ENCODE data around the gene DPP10.

Gene DPP10

DNA sequence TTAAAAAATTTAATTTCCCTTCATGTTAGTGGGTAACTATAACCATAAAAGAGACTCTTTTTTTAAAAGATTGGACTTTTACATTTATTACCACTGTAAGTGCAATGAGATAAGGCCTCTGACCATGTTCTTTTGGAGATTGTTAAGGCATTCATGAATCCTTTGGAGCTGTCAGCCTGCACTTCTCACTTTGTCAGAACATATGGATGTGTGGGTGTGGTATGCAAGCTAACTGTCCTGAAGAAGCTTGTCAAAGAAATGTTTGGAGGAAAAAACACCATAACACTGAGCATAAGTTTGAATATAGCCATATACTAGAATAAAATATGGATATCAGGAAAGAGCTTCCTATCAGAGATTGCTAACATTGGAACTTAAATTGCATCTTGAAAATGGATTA, 754.1 kb downstream of the DPP10 start:
- no peak overlapping the region for H3K9ac ChIP-seq (ENCODE audit: low read length in 5 of 5)
- no peaks in the 10 kb centered on the region for H3K27me3 ChIP-seq (ENCODE audit: control insufficient read depth in 5 of 5, insufficient read depth in 4 of 5, low read length in 5 of 5)
- H3K36me3 ChIP-seq (ENCODE audit: control insufficient read depth in 5 of 5, insufficient read depth in 5 of 5, low read length in 5 of 5): no peaks in the 10 kb centered on the region
- no peaks in the 10 kb centered on the region for H3K4me1 ChIP-seq (ENCODE audit: control insufficient read depth in 5 of 5, insufficient read depth in 5 of 5, low read length in 5 of 5)
- H3K4me3 ChIP-seq (ENCODE audit: low read depth in 1 of 5, low read length in 5 of 5): no peak overlapping the region
- H3K9me3 ChIP-seq (ENCODE audit: control insufficient read depth in 5 of 5, low read length in 5 of 5): no peaks in the 10 kb centered on the region
- H3K27ac ChIP-seq (ENCODE audit: low read depth, low read length): no peak overlapping the region

- Histone ChIP-seq H3K9me3 (ENCODE audit: control insufficient read depth in 5 of 5, low read length in 5 of 5) (no peaks in the 10 kb centered on the region), H3K9ac (ENCODE audit: low read length in 5 of 5) (no peak overlapping the region), H3K4me3 (ENCODE audit: low read depth in 1 of 5, low read length in 5 of 5) (no peak overlapping the region), H3K36me3 (ENCODE audit: control insufficient read depth in 5 of 5, insufficient read depth in 5 of 5, low read length in 5 of 5) (no peaks in the 10 kb centered on the region), H3K27ac (ENCODE audit: low read depth, low read length) (no peak overlapping the region), H3K4me1 (ENCODE audit: control insufficient read depth in 5 of 5, insufficient read depth in 5 of 5, low read length in 5 of 5) (no peaks in the 10 kb centered on the region), H3K27me3 (ENCODE audit: control insufficient read depth in 5 of 5, insufficient read depth in 4 of 5, low read length in 5 of 5) (no peaks in the 10 kb centered on the region)
Observed at GRCh38 chr2:115199966-115200365, 757.5 kb downstream of the DPP10 start.

GRCh38 chr2:115201386-115201785, 758.9 kb downstream of the DPP10 start:
- Histone ChIP-seq H3K4me3 (ENCODE audit: low read depth in 1 of 5, low read length in 5 of 5) (no peak overlapping the region), H3K36me3 (ENCODE audit: control insufficient read depth in 5 of 5, insufficient read depth in 5 of 5, low read length in 5 of 5) (no peaks in the 10 kb centered on the region), H3K27ac (ENCODE audit: low read depth, low read length) (no peak overlapping the region), H3K9me3 (ENCODE audit: control insufficient read depth in 5 of 5, low read length in 5 of 5) (peaks cover 0 to 4% (median 0%) of the 10 kb centered on the region in 5 donors), H3K4me1 (ENCODE audit: control insufficient read depth in 5 of 5, insufficient read depth in 5 of 5, low read length in 5 of 5) (no peaks in the 10 kb centered on the region), H3K27me3 (ENCODE audit: control insufficient read depth in 5 of 5, insufficient read depth in 4 of 5, low read length in 5 of 5) (no peaks in the 10 kb centered on the region), H3K9ac (ENCODE audit: low read length in 5 of 5) (no peak overlapping the region)

DNA sequence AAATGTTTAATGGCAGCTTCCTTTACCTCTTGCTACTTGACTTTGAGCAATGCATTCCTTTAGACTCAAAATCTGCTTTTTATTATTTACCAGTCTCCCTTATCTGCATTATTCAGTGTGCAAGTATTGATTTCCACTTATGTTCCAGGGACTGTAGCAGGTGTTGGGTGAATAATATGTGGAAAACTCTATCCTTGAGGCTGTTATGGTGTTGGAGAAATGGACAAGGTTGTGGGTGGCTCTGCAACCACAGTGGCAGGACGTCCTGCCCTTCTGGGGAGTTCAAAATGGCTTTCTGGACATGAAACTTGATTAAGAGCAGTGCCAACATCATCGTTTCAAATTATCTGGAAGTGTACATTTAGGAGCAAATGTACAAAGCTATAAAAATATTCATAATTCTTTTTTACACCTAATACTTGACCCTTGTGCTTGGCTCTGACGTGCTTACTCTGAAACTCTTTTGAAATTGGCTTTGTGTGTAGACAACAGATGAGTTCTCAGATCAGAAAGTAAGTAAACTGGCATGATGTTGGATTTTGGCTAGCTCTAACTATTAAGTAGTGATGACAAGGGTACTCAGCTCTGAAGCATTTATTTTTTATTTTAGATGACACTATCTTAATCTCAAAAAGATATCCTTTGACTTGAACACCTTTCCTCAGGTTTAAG, 766.2 kb downstream of the DPP10 start:
- Histone ChIP-seq H3K9me3 (ENCODE audit: control insufficient read depth in 5 of 5, low read length in 5 of 5) (peaks cover 0 to 4% (median 0%) of the 10 kb centered on the region in 5 donors), H3K36me3 (ENCODE audit: control insufficient read depth in 5 of 5, insufficient read depth in 5 of 5, low read length in 5 of 5) (no peaks in the 10 kb centered on the region), H3K4me1 (ENCODE audit: control insufficient read depth in 5 of 5, insufficient read depth in 5 of 5, low read length in 5 of 5) (no peaks in the 10 kb centered on the region), H3K9ac (ENCODE audit: low read length in 5 of 5) (no peak overlapping the region), H3K4me3 (ENCODE audit: low read depth in 1 of 5, low read length in 5 of 5) (no peak overlapping the region), H3K27ac (ENCODE audit: low read depth, low read length) (no peak overlapping the region), H3K27me3 (ENCODE audit: control insufficient read depth in 5 of 5, insufficient read depth in 4 of 5, low read length in 5 of 5) (no peaks in the 10 kb centered on the region)

GRCh38 chr2:115214050-115214449, 771.6 kb downstream of the DPP10 start:
- Histone ChIP-seq H3K27me3 (ENCODE audit: control insufficient read depth in 5 of 5, insufficient read depth in 4 of 5, low read length in 5 of 5) (no peaks in the 10 kb centered on the region), H3K9me3 (ENCODE audit: control insufficient read depth in 5 of 5, low read length in 5 of 5) (no peaks in the 10 kb centered on the region), H3K4me3 (ENCODE audit: low read depth in 1 of 5, low read length in 5 of 5) (no peak overlapping the region), H3K36me3 (ENCODE audit: control insufficient read depth in 5 of 5, insufficient read depth in 5 of 5, low read length in 5 of 5) (no peaks in the 10 kb centered on the region), H3K27ac (ENCODE audit: low read depth, low read length) (no peak overlapping the region), H3K4me1 (ENCODE audit: control insufficient read depth in 5 of 5, insufficient read depth in 5 of 5, low read length in 5 of 5) (no peaks in the 10 kb centered on the region), H3K9ac (ENCODE audit: low read length in 5 of 5) (no peak overlapping the region)

DNA sequence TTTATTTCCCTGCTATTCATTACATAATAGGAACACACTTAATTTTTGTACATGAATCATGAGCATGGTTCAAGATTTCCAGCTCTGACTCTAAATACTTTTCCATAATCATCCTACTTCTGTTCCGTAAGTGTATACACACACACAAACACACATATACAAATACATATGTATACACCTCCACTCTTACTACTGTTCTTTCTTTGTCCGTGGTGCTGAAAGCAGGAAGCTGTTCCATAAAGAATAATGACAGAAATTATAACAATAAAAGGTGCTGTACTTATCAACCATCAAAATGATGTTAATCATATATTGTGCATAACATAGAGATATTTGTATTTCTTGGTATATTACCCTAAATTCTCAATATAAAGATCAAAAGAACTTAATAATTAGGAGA, 776.9 kb downstream of the DPP10 start:
- Histone ChIP-seq H3K27ac (ENCODE audit: low read depth, low read length) (no peak overlapping the region), H3K9me3 (ENCODE audit: control insufficient read depth in 5 of 5, low read length in 5 of 5) (no peaks in the 10 kb centered on the region), H3K4me1 (ENCODE audit: control insufficient read depth in 5 of 5, insufficient read depth in 5 of 5, low read length in 5 of 5) (no peaks in the 10 kb centered on the region), H3K27me3 (ENCODE audit: control insufficient read depth in 5 of 5, insufficient read depth in 4 of 5, low read length in 5 of 5) (no peaks in the 10 kb centered on the region), H3K4me3 (ENCODE audit: low read depth in 1 of 5, low read length in 5 of 5) (no peak overlapping the region), H3K36me3 (ENCODE audit: control insufficient read depth in 5 of 5, insufficient read depth in 5 of 5, low read length in 5 of 5) (no peaks in the 10 kb centered on the region), H3K9ac (ENCODE audit: low read length in 5 of 5) (no peak overlapping the region)

DNA sequence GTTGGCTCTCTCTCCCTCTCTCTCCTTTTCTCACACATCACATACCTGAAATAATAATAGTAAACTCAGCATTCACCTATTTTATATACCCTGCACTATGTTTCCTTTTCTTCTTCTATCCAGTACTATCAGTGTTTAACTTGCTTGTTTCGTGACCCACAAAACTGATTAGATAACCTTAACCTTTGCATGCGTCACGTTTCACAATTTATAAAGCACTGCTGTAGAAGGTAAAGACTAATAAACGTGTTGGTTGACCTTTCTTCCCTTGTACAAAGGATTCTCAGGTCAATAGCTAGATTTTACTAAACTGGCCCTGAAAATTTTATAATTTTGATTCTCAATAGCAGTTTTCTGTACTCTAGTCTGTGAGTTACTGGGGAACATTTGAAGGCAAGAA, 791.7 kb downstream of the DPP10 start:
- H3K4me1 ChIP-seq (ENCODE audit: control insufficient read depth in 5 of 5, insufficient read depth in 5 of 5, low read length in 5 of 5): no peaks in the 10 kb centered on the region
- no peak overlapping the region for H3K4me3 ChIP-seq (ENCODE audit: low read depth in 1 of 5, low read length in 5 of 5)

DNA sequence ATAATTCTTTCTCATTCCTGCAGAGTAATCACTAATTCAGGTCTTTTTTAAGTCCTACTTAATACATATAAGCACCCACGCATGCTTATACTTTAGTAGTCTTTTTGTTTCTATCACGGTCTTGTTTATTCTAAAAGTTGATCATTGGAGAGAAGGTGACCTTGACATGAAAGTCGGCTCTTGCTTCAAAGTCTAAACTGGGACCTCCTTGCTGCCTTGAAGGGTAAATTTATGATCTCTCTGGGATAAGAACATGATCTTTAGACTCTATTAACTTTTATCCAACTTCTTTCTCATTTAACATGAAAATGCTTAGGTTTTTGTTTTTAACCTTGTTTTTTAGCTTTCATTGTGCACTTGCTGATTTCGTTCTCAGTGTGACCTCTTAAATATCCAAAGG, 792.3 kb downstream of the DPP10 start:
- no peak overlapping the region for H3K4me3 ChIP-seq (ENCODE audit: low read depth in 1 of 5, low read length in 5 of 5)
- no peak overlapping the region for H3K27ac ChIP-seq (ENCODE audit: low read depth, low read length)
- H3K36me3 ChIP-seq (ENCODE audit: control insufficient read depth in 5 of 5, insufficient read depth in 5 of 5, low read length in 5 of 5): no peaks in the 10 kb centered on the region
- H3K27me3 ChIP-seq (ENCODE audit: control insufficient read depth in 5 of 5, insufficient read depth in 4 of 5, low read length in 5 of 5): no peaks in the 10 kb centered on the region
- no peak overlapping the region for H3K9ac ChIP-seq (ENCODE audit: low read length in 5 of 5)
- no peaks in the 10 kb centered on the region for H3K4me1 ChIP-seq (ENCODE audit: control insufficient read depth in 5 of 5, insufficient read depth in 5 of 5, low read length in 5 of 5)
- H3K9me3 ChIP-seq (ENCODE audit: control insufficient read depth in 5 of 5, low read length in 5 of 5): peaks cover 0 to 4% (median 0%) of the 10 kb centered on the region in 5 donors

More for the DNA sequence above, 791.7 kb downstream of the DPP10 start:
- H3K27me3 ChIP-seq (ENCODE audit: control insufficient read depth in 5 of 5, insufficient read depth in 4 of 5, low read length in 5 of 5): no peaks in the 10 kb centered on the region
- H3K36me3 ChIP-seq (ENCODE audit: control insufficient read depth in 5 of 5, insufficient read depth in 5 of 5, low read length in 5 of 5): no peaks in the 10 kb centered on the region
- H3K9ac ChIP-seq (ENCODE audit: low read length in 5 of 5): no peak overlapping the region
- no peak overlapping the region for H3K27ac ChIP-seq (ENCODE audit: low read depth, low read length)
- H3K9me3 ChIP-seq (ENCODE audit: control insufficient read depth in 5 of 5, low read length in 5 of 5): peaks cover 0 to 4% (median 0%) of the 10 kb centered on the region in 5 donors

DNA sequence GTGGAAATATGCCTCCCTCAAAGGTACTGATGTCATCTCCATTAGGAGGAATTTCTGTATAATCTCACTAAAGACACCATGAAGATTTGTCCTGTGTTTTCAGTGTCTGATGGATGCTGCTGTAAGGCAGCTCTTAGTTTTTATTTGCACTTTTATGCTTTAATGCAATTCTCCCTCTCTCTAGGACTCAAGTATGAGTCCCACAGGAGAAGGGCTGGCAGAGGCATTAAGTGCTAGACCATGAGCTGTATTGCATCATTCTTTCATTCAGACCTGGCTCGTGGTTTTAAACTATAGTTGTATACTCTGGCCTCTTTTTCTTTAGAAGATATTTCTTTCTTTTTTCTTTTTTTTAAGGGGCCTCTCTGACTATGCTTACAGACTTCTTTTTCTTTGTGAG, 805.6 kb downstream of the DPP10 start:
- Histone ChIP-seq H3K36me3 (ENCODE audit: control insufficient read depth in 5 of 5, insufficient read depth in 5 of 5, low read length in 5 of 5) (no peaks in the 10 kb centered on the region), H3K4me1 (ENCODE audit: control insufficient read depth in 5 of 5, insufficient read depth in 5 of 5, low read length in 5 of 5) (no peaks in the 10 kb centered on the region), H3K27ac (ENCODE audit: low read depth, low read length) (no peak overlapping the region), H3K27me3 (ENCODE audit: control insufficient read depth in 5 of 5, insufficient read depth in 4 of 5, low read length in 5 of 5) (no peaks in the 10 kb centered on the region), H3K4me3 (ENCODE audit: low read depth in 1 of 5, low read length in 5 of 5) (no peak overlapping the region), H3K9ac (ENCODE audit: low read length in 5 of 5) (no peak overlapping the region), H3K9me3 (ENCODE audit: control insufficient read depth in 5 of 5, low read length in 5 of 5) (no peaks in the 10 kb centered on the region)

DNA sequence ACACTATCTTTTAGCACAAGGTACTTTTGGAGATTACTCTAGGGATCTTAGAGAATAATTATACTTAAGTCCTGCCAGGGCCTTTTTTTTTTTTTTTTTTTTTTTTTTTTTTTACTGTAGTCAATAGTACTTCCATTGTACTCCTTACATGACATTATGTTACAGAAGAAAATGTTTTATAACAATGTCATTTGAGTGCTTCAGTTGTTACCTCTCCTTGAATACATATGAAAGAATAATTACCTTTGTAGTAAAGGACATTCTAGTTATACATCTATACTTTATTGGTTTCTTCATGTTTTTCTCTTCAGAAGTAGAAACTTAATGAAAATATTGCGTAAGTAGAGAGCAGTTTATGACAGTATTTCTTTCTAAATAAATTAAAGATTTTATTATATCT, 834.9 kb downstream of the DPP10 start:
- Histone ChIP-seq H3K4me3 (ENCODE audit: low read depth in 1 of 5, low read length in 5 of 5) (no peak overlapping the region), H3K36me3 (ENCODE audit: control insufficient read depth in 5 of 5, insufficient read depth in 5 of 5, low read length in 5 of 5) (no peaks in the 10 kb centered on the region), H3K9me3 (ENCODE audit: control insufficient read depth in 5 of 5, low read length in 5 of 5) (no peaks in the 10 kb centered on the region), H3K9ac (ENCODE audit: low read length in 5 of 5) (no peak overlapping the region), H3K27me3 (ENCODE audit: control insufficient read depth in 5 of 5, insufficient read depth in 4 of 5, low read length in 5 of 5) (no peaks in the 10 kb centered on the region), H3K27ac (ENCODE audit: low read depth, low read length) (no peak overlapping the region), H3K4me1 (ENCODE audit: control insufficient read depth in 5 of 5, insufficient read depth in 5 of 5, low read length in 5 of 5) (no peaks in the 10 kb centered on the region)
